ENCODE data around the gene SLIT1. TPM values are rescaled to one million over a fixed set of nuclear protein-coding genes. Genes with fewer than 3 reads are reported as not detected.

SLIT1 gene
- total and polyA plus RNA-seq, 7 donors = 0.04 to 0.30 (median 0.08) TPM

- Histone ChIP-seq H3K9me3 (no peaks in the 10 kb centered on the region), H3K27ac (no peak overlapping the region), H3K36me3 (ENCODE audit: insufficient read depth in 1 of 2, low read depth in 1 of 2) (no peaks in the 10 kb centered on the region), H3K27me3 (ENCODE audit: insufficient read depth in 3 of 3, low read length in 2 of 3) (no peaks in the 10 kb centered on the region), H3K4me1 (peaks cover 5% of the 10 kb centered on the region), H3K4me3 (no peak overlapping the region)
- TF ChIP-seq, protein P1, sequence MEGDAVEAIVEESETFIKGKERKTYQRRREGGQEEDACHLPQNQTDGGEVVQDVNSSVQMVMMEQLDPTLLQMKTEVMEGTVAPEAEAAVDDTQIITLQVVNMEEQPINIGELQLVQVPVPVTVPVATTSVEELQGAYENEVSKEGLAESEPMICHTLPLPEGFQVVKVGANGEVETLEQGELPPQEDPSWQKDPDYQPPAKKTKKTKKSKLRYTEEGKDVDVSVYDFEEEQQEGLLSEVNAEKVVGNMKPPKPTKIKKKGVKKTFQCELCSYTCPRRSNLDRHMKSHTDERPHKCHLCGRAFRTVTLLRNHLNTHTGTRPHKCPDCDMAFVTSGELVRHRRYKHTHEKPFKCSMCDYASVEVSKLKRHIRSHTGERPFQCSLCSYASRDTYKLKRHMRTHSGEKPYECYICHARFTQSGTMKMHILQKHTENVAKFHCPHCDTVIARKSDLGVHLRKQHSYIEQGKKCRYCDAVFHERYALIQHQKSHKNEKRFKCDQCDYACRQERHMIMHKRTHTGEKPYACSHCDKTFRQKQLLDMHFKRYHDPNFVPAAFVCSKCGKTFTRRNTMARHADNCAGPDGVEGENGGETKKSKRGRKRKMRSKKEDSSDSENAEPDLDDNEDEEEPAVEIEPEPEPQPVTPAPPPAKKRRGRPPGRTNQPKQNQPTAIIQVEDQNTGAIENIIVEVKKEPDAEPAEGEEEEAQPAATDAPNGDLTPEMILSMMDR (IDR thresholded peaks at IDR 0.05) = no peak
- DNase-seq (no peak), ATAC-seq (no peak)
- 47 to 70% (median 67%) methylated on average over 2 of the region's 2 CpGs for WGBS, 3 donors
- intact Hi-C loops (cut with DNase I) = no loop called here
Observed at GRCh38 chr10:97053276-97053675, 132.5 kb downstream of the SLIT1 start.

DNA sequence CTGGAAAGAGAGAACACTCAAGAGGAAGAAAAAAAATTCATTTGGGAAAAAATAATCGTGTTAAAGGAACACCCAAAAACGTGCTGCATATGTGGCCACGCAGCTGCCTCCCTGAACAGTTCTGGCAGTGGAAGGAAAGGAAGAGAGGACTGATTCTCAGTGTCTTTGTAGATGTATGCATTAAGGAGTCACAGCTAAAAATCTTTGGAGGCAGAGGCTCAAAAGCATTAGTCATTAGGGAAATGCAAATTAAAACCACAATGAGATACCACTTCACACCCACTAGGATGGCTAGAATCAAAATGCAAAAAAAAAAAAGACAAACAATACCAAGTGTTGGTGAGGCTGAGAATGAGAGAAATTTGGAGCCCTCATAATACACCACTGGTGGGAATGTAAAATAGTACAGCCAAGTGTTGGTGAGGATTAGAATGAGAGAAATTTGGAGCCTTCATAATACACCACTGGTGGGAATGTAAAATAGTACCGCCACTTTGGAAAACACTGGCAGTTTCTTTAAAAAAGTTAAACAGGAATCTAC, 134.7 kb downstream of the SLIT1 start:
- Histone ChIP-seq H3K4me3 (no peak overlapping the region), H3K4me1 (no peaks in the 10 kb centered on the region), H3K9me3 (no peaks in the 10 kb centered on the region), H3K36me3 (ENCODE audit: insufficient read depth in 1 of 2, low read depth in 1 of 2) (no peaks in the 10 kb centered on the region), H3K27ac (no peak overlapping the region), H3K27me3 (ENCODE audit: insufficient read depth in 3 of 3, low read length in 2 of 3) (no peaks in the 10 kb centered on the region)
- WGBS, 3 donors = 79 to 81% (median 80%) methylated on average over 4 of the region's 4 CpGs
- DNase-seq (no peak), ATAC-seq (no peak)
- TF ChIP-seq, protein P1 (IDR thresholded peaks at IDR 0.05) = no peak
- intact Hi-C loops (cut with DNase I) = no loop called here

GRCh38 chr10:97050205-97050745, 135.5 kb downstream of the SLIT1 start:
- 83 to 92% (median 92%) methylated on average over 3 of the region's 3 CpGs for WGBS, 3 donors
- DNase-seq (no peak), ATAC-seq (no peak)
- Histone ChIP-seq H3K4me1 (no peaks in the 10 kb centered on the region), H3K27me3 (ENCODE audit: insufficient read depth in 3 of 3, low read length in 2 of 3) (no peaks in the 10 kb centered on the region), H3K4me3 (no peak overlapping the region), H3K9me3 (no peaks in the 10 kb centered on the region), H3K36me3 (ENCODE audit: insufficient read depth in 1 of 2, low read depth in 1 of 2) (no peaks in the 10 kb centered on the region), H3K27ac (no peak overlapping the region)
- intact Hi-C loops (cut with DNase I) = no loop called here
- TF ChIP-seq, protein P1 (IDR thresholded peaks at IDR 0.05) = no peak

DNA sequence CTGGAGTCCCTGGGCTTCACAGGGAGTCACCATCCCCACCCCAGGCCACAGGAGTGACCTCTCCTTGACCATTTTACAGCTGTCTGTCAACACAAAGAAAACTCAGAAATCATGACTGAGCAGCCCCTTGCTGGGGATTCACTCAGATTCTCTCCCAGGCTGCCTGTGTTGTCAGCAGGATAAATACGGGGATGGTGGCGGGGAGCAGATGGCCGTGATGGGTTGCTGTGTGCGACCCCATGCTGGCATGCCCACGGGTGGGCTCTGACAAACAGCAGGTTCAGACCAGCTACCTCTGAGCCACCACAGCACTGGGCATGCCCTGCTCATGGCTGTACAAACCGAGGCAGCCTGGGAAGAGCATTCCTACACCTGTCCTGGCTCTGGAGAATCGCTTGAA, 136.1 kb downstream of the SLIT1 start:
- WGBS, 3 donors = 83 to 88% (median 83%) methylated on average over 7 of the region's 7 CpGs
- no peaks in the 10 kb centered on the region for H3K9me3 ChIP-seq
- H3K4me3 ChIP-seq = no peak overlapping the region
- no peaks in the 10 kb centered on the region for H3K36me3 ChIP-seq (ENCODE audit: insufficient read depth in 1 of 2, low read depth in 1 of 2)
- DNase-seq = no peak
- TF ChIP-seq, protein P1 (IDR thresholded peaks at IDR 0.05) = no peak
- H3K4me1 ChIP-seq = no peaks in the 10 kb centered on the region
- intact Hi-C loops (cut with DNase I) = loop anchor here in 1 of 2 donors (10.0 kb wide), 1 partner anchor 1035 kb away; no protein-coding TSS in a partner anchor
- ATAC-seq = no peak
- no peak overlapping the region for H3K27ac ChIP-seq
- no peaks in the 10 kb centered on the region for H3K27me3 ChIP-seq (ENCODE audit: insufficient read depth in 3 of 3, low read length in 2 of 3)
